Suprapubic skin (tissue), 4 donors: ENCODE measurements around the gene CHRM2. TPM values are rescaled to one million over a fixed set of nuclear protein-coding genes. Genes with fewer than 3 reads are reported as not detected.

Experiments
- DNase-seq, 2 donors: peaks; one replicate each; pipeline ENCODE4 v3.0.0-alpha.2; 2019; ENCODE audit warnings: low spot score in 2 of 2
- H3K27ac ChIP-seq: fragments of 200-600 bp; sonication (generic); one replicate; pipeline ENCODE4 v1.5.1; 2019
- H3K27me3 ChIP-seq: fragments of 200-600 bp; sonication (generic); one replicate; pipeline ENCODE4 v1.5.1; 2019
- H3K36me3 ChIP-seq: fragments of 200-600 bp; sonication (generic); one replicate; pipeline ENCODE4 v1.5.1; 2019
- H3K4me1 ChIP-seq: fragments of 200-600 bp; sonication (generic); one replicate; pipeline ENCODE4 v1.5.1; 2019
- H3K4me3 ChIP-seq: fragments of 200-600 bp; sonication (generic); one replicate; pipeline ENCODE4 v1.5.1; 2019; ENCODE audit warnings: mild to moderate bottlenecking
- H3K9me3 ChIP-seq: fragments of 200-600 bp; sonication (generic); one replicate; pipeline ENCODE4 v1.5.1; 2019
- EP300 ChIP-seq: sonication (generic); formaldehyde crosslinking; IDR thresholded peaks from one replicate; pipeline ENCODE4 v1.6.1; 2017; ENCODE audit warnings: antibody characterized with exemption
- POLR2A ChIP-seq, 2 donors: fragments of 450-650 bp; IDR thresholded peaks; one replicate each; pipeline ENCODE4 v1.6.1; 2017; ENCODE audit warnings: antibody characterized with exemption in 2 of 2, mild to moderate bottlenecking in 2 of 2, moderate library complexity in 2 of 2
- POLR2AphosphoS5 ChIP-seq, 3 donors: sonication (generic); formaldehyde crosslinking; IDR thresholded peaks; one replicate each; pipeline ENCODE4 v1.6.1; 2017; ENCODE audit warnings: antibody characterized with exemption in 3 of 3
- WGBS: methylation state at CpG from one replicate; pipeline ENCODE4 v1.1.5; 2018; 5-methylcytosine and 5-hydroxymethylcytosine counted together
- total RNA-seq, 4 donors: library from RNA; depleted of rRNA; stranded (reverse); fragments of >200 nt; gene quantifications; one replicate each; pipeline ENCODE4 v1.1.0, GENCODE V29; 2016
- TF ChIP-seq, protein P1 (sequence below), 2 donors: fragments of 200-600 bp in 1 of 2; fragments of 450-650 bp in 1 of 2; sonication (generic) in 1 of 2; IDR thresholded peaks; one replicate each; pipeline ENCODE4 v1.5.1; 2016 to 2019; ENCODE audit warnings: antibody characterized with exemption in 2 of 2, mild to moderate bottlenecking in 1 of 2, moderate library complexity in 1 of 2

The CHRM2 gene
- total RNA-seq, 4 donors from 2014 or later = 0.23 to 0.47 TPM; not detected in 2

DNA sequence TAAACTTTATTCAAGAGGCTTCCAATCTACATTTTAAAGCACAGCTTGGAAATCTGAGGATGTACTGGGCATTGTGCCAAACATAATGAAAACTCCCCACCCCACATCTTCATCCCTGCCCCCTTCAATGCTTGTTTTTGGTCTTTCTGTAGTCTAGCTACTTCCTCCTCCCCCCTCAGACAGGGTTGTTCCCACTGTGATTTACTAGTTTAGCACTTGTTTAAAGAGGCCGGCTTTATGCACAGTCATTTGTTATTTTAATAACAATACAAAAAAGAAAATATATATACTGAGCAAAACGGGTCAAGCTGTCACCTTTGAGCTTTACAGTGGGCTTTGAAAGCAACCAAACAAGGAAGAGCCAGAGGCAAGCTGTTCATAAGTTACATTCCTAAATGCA, 132.6 kb downstream of the CHRM2 start:
- no peaks in the 10 kb centered on the region for H3K27me3 ChIP-seq
- no peaks in the 10 kb centered on the region for H3K9me3 ChIP-seq
- H3K4me3 ChIP-seq = no peak overlapping the region
- no peak for DNase-seq
- 9% methylated on average over 2 of the region's 2 CpGs for WGBS
- H3K4me1 ChIP-seq = no peaks in the 10 kb centered on the region
- no peak overlapping the region for H3K27ac ChIP-seq
- TF ChIP-seq POLR2A (IDR thresholded peaks at IDR 0.05) (no peak), POLR2AphosphoS5 (IDR thresholded peaks at IDR 0.05) (no peak), EP300 (no peak)
- TF ChIP-seq, protein P1, sequence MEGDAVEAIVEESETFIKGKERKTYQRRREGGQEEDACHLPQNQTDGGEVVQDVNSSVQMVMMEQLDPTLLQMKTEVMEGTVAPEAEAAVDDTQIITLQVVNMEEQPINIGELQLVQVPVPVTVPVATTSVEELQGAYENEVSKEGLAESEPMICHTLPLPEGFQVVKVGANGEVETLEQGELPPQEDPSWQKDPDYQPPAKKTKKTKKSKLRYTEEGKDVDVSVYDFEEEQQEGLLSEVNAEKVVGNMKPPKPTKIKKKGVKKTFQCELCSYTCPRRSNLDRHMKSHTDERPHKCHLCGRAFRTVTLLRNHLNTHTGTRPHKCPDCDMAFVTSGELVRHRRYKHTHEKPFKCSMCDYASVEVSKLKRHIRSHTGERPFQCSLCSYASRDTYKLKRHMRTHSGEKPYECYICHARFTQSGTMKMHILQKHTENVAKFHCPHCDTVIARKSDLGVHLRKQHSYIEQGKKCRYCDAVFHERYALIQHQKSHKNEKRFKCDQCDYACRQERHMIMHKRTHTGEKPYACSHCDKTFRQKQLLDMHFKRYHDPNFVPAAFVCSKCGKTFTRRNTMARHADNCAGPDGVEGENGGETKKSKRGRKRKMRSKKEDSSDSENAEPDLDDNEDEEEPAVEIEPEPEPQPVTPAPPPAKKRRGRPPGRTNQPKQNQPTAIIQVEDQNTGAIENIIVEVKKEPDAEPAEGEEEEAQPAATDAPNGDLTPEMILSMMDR (IDR thresholded peaks at IDR 0.05) = no peak
- H3K36me3 ChIP-seq = no peaks in the 10 kb centered on the region

DNA sequence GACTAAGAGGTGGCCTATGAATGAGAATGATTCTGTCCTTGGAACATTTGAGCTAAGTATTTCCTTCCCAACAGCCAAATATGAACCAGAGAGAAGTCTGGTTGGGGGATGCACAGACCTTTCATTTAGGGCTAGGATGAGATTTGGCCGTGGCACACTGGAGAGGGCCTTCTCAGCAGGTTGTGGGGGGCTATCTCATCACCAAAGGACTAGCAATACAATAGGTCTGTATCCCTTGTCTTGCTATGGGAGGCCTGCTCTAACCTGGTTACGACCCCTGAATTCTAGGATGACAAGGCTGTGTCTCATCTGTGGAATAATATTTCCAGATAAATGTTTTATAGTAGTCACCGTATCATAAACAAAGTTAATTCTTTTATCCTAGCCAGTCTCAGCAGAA, 133.0 kb downstream of the CHRM2 start:
- H3K27me3 ChIP-seq = no peaks in the 10 kb centered on the region
- 81% methylated on average over 3 of the region's 3 CpGs for WGBS
- no peaks in the 10 kb centered on the region for H3K36me3 ChIP-seq
- no peaks in the 10 kb centered on the region for H3K4me1 ChIP-seq
- no peak overlapping the region for H3K27ac ChIP-seq
- no peak for TF ChIP-seq POLR2AphosphoS5 (IDR thresholded peaks at IDR 0.05)
- no peak for TF ChIP-seq EP300
- no peak for TF ChIP-seq POLR2A (IDR thresholded peaks at IDR 0.05)
- TF ChIP-seq, protein P1 (IDR thresholded peaks at IDR 0.05) = no peak
- H3K9me3 ChIP-seq = no peaks in the 10 kb centered on the region
- H3K4me3 ChIP-seq = no peak overlapping the region
- DNase-seq = no peak

DNA sequence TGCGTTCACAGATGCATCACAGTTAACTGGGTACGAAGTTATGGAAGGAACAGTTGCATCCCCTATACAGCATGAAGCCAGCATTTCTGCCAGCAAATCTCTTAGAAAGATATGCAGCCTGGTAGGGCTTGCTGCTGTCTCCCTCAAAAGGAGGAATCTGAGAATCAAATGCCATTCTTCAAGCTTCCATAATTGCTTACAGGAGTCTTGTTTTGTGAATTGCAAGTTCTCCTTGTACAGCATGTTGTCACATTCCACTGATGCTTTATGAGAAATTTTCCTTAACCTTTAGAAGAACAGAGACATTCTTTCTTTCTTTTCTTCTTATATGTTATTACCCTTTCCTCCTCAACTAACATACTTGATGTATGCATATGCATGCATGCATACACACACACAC, 134.6 kb downstream of the CHRM2 start:
- DNase-seq = no peak
- 67% methylated on average over 2 of the region's 2 CpGs for WGBS
- no peak overlapping the region for H3K27ac ChIP-seq
- H3K4me3 ChIP-seq = no peak overlapping the region
- no peaks in the 10 kb centered on the region for H3K9me3 ChIP-seq
- TF ChIP-seq, protein P1 (IDR thresholded peaks at IDR 0.05) = no peak
- TF ChIP-seq EP300 = no peak
- TF ChIP-seq POLR2AphosphoS5 (IDR thresholded peaks at IDR 0.05) = no peak
- TF ChIP-seq POLR2A (IDR thresholded peaks at IDR 0.05) = no peak
- no peaks in the 10 kb centered on the region for H3K4me1 ChIP-seq
- H3K27me3 ChIP-seq = no peaks in the 10 kb centered on the region
- no peaks in the 10 kb centered on the region for H3K36me3 ChIP-seq

DNA sequence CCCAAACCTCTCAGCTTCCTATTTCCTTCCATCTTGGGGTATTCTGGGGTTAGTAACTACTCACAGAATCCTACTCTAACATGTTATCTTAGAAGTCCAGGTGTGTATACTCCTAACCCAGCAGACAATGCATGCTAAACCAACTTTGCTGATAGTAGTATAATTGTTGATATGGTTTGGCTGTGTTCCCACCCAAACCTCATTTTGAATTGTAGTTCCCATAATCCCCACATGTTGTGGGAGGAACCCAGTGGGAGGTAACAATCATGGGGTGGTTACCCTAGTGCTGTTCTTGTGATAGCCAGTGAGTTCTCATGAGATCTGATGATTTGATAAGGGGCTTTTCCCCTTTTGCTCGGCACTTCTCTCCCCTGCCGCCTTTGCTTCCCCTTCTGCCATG, 135.1 kb downstream of the CHRM2 start:
- Histone ChIP-seq H3K4me3 (no peak overlapping the region), H3K36me3 (no peaks in the 10 kb centered on the region), H3K9me3 (no peaks in the 10 kb centered on the region), H3K27me3 (no peaks in the 10 kb centered on the region), H3K4me1 (no peaks in the 10 kb centered on the region), H3K27ac (no peak overlapping the region)
- no peak for TF ChIP-seq EP300
- no peak for DNase-seq
- 90% methylated on average over 2 of the region's 2 CpGs for WGBS

DNA sequence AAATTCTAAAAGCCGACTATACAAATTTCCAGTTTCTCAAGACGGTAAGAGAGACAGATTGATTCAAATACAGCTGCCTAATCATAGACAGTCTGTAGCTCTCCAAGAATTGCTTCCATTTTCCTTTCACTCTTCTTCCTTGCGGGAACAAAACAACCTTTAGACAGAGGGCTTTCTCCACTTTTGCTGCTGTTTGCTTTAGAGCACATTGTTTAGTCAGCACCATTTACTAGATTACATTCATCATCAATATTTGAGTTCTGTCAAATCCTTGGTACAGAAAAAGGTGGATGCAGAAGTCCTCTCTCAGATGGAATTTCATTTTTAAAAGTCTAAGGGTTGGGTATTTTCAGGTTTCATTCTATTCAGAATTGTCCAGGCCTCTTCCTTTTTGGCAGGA, 137.4 kb downstream of the CHRM2 start:
- no peak overlapping the region for H3K4me3 ChIP-seq
- TF ChIP-seq, protein P1 (IDR thresholded peaks at IDR 0.05) = no peak
- no peak for TF ChIP-seq POLR2A (IDR thresholded peaks at IDR 0.05)
- no peak for TF ChIP-seq POLR2AphosphoS5 (IDR thresholded peaks at IDR 0.05)
- no peak for TF ChIP-seq EP300
- H3K27ac ChIP-seq = no peak overlapping the region
- H3K36me3 ChIP-seq = no peaks in the 10 kb centered on the region
- H3K27me3 ChIP-seq = no peaks in the 10 kb centered on the region
- 95% methylated on average over 3 of the region's 3 CpGs for WGBS
- DNase-seq = no peak
- H3K9me3 ChIP-seq = no peaks in the 10 kb centered on the region
- no peaks in the 10 kb centered on the region for H3K4me1 ChIP-seq

DNA sequence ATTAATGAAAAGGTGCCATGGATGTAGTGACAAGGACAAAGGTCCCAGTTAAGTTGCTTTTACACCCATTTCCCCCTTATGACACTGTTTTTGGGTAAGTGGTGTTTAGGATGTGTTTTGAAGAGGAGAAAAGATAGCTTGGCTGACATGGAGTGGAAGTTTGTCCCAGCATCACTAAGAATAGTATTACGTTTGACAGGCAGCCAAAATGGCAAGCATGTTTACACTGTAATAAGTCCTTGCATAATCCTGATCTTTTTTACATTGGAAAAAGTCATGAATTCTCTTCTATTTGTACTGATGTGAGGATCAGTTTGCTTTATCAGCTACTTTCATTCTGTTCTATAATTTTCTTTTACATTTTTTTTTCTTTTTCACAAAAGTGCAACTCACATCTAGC, 137.8 kb downstream of the CHRM2 start:
- no peak for DNase-seq
- Histone ChIP-seq H3K27me3 (no peaks in the 10 kb centered on the region), H3K4me3 (no peak overlapping the region), H3K9me3 (no peaks in the 10 kb centered on the region), H3K4me1 (no peaks in the 10 kb centered on the region), H3K36me3 (no peaks in the 10 kb centered on the region), H3K27ac (no peak overlapping the region)
- TF ChIP-seq POLR2A (IDR thresholded peaks at IDR 0.05) (no peak), POLR2AphosphoS5 (IDR thresholded peaks at IDR 0.05) (no peak), EP300 (no peak)
- TF ChIP-seq, protein P1 (IDR thresholded peaks at IDR 0.05) = no peak
- 50% methylated on average over 1 of the region's 1 CpG for WGBS
